HEK293 (cell line): ENCODE measurements around the gene ALOX5.

Experiments used
- CTCF ChIP-seq: fragments of 450-650 bp; formaldehyde crosslinking; IDR thresholded peaks from 2 replicates; pipeline ENCODE4 v1.5.1; 2016; ENCODE audit warnings: missing biosample characterization, missing genetic modification characterization
- KLF17 ChIP-seq: fragments of 450-650 bp; formaldehyde crosslinking; IDR thresholded peaks from 2 replicates; pipeline ENCODE4 v1.5.1; 2016; ENCODE audit warnings: missing biosample characterization, missing genetic modification characterization
- ZNF133 ChIP-seq: fragments of 450-650 bp; formaldehyde crosslinking; IDR thresholded peaks from 2 replicates; pipeline ENCODE4 v1.5.1; 2016; ENCODE audit warnings: missing biosample characterization, missing genetic modification characterization
- ZNF202 ChIP-seq: fragments of 450-650 bp; formaldehyde crosslinking; IDR thresholded peaks from 2 replicates; pipeline ENCODE4 v1.5.1; 2016; ENCODE audit warnings: missing biosample characterization, missing genetic modification characterization, borderline replicate concordance
- ZNF777 ChIP-seq: fragments of 450-650 bp; formaldehyde crosslinking; IDR thresholded peaks from 2 replicates; pipeline ENCODE4 v1.5.1; 2017; ENCODE audit warnings: missing biosample characterization, missing genetic modification characterization, borderline replicate concordance

DNA sequence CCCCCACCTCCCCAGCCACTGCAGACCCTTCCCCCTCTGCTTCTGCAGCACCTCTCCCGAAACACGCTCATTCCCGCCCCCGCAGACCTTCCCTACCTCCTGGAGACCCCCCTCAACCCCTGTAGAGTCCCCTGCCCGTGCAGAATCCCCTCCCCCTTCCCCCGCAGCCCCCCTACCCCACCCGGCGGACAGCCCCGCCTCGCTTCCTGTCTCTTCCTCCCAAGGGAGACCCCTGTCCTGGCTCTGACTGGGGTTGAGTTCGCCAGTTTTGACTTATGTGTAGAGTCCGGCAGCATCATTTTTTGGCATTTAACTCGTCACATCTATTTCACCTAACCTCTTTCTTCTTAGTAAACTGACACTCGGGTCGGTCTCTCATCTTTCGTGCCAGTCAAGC, 54.0 kb downstream of the ALOX5 start:
- TF ChIP-seq CTCF (tag by site-specific recombination) (no peak), KLF17 (tag by site-specific recombination) (no peak), ZNF777 (tag by site-specific recombination) (no peak), ZNF202 (no peak), ZNF133 (tag by site-specific recombination) (no peak)
